ENCODE data around the gene DDX11. TPM values are rescaled to one million over a fixed set of nuclear protein-coding genes. Genes with fewer than 3 reads are reported as not detected.
"Not testable (repeated sequence)": the region's sequence is repeated elsewhere in the genome, so short reads cannot be mapped to it uniquely, and the experiment has no call there.

The DDX11 gene
- total and polyA plus RNA-seq, 12 donors, result 4.9 to 49.1 (median 17.0) TPM

DNA sequence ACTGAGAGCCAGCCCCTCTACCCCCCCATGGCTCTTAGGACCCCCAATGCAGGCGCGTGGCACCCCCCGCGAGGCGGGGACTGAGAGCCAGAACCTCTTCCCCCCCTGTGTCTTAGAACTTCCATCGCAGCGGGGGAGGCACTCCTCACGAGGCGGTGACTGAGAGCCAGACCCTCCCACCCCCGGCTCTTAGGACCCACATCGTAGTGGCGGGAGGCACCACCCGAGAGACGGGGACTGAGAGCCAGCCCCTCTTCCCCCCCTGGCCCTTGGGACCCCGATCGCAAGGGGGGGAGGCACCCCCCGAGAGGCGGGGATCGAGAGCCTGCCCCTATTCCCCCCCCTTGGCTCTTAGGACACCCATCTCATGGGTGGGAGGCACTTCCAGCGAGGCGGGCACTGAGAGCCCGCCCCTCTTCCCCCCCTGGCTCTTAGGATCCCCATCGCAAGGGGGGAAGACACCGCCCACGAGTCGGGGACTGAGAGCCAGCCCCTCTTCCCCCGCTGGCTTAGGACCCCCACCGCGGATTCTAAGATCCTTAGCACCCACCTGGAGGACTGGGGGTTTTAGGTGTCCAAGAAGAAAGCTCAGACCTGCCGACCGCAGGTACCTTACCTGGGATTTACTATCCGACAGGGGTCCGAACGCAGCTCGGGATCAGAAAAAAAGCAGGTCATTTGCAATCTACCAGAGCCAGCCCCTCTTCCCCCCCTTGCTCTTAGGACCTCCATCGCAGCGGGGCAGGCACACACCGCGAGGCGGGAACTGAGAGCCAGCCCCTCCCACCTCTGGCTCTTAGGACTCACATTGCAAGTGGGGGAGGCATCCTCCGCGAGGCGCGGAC lies 44.9 kb downstream of the DDX11 start:
- peak in 1 of 7 donors; percentile 20 for DNase-seq
- Histone ChIP-seq H3K27ac (no peak overlapping the region), H3K9me3 (replicated peaks in 1 of 3) (no peaks in the 10 kb centered on the region), H3K4me1 (replicated peaks in 1 of 2) (peaks cover 0 to 7% of the 10 kb centered on the region in 2 donors), H3K4me3 (peak overlapping the region in 1 of 4 donors; percentile 26), H3K36me3 (replicated peaks in 1 of 2) (no peaks in the 10 kb centered on the region), H3K27me3 (peaks cover 10% of the 10 kb centered on the region)
- TF ChIP-seq POLR2A (IDR thresholded peaks at IDR 0.05), result no peak
- TF ChIP-seq, protein P1, sequence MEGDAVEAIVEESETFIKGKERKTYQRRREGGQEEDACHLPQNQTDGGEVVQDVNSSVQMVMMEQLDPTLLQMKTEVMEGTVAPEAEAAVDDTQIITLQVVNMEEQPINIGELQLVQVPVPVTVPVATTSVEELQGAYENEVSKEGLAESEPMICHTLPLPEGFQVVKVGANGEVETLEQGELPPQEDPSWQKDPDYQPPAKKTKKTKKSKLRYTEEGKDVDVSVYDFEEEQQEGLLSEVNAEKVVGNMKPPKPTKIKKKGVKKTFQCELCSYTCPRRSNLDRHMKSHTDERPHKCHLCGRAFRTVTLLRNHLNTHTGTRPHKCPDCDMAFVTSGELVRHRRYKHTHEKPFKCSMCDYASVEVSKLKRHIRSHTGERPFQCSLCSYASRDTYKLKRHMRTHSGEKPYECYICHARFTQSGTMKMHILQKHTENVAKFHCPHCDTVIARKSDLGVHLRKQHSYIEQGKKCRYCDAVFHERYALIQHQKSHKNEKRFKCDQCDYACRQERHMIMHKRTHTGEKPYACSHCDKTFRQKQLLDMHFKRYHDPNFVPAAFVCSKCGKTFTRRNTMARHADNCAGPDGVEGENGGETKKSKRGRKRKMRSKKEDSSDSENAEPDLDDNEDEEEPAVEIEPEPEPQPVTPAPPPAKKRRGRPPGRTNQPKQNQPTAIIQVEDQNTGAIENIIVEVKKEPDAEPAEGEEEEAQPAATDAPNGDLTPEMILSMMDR (IDR thresholded peaks at IDR 0.05), result no peak
- WGBS, 4 donors, result 22 to 40% (median 25%) methylated on average over 8 to 44 of the region's 44 CpGs
- intact Hi-C loops (cut with DNase I), result no loop called here

DNA sequence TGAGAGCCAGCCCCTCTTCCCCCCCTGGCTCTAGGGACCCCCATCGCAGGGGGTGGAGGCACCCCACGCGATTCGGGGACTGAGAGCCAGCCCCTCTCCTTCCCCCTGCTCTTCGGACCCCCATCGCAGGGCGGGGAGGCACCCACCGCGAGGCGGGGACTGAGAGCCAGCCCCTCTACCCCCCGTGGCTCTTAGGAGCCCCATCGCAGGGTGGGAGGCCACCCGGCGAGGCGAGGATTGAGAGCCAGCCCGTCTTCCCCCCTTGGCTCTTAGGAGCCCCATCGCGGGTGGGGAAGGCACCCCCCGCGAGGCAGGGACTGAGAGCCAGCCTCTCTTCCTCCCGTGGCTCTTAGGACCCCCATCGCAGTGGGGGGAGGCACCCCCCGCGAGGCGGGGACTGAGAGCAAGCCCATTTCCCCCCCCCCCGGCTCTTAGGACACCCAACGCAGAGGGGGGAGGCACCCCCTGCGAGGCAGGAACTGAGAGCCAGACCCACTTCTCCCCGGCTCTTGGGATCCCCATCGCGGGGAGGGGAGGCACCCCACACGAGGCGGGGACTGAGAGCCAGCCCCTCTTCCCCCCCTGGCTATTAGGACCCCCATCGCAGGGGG lies 45.6 kb downstream of the DDX11 start:
- intact Hi-C loops (cut with DNase I), result no loop called here
- Histone ChIP-seq H3K4me1 (replicated peaks in 1 of 2) (peaks cover 0 to 7% of the 10 kb centered on the region in 2 donors), H3K36me3 (replicated peaks in 1 of 2) (no peaks in the 10 kb centered on the region), H3K4me3 (peak overlapping the region in 1 of 4 donors; percentile 7), H3K27ac (no peak overlapping the region), H3K27me3 (peaks cover 10% of the 10 kb centered on the region), H3K9me3 (replicated peaks in 1 of 3) (no peaks in the 10 kb centered on the region)
- no peak for DNase-seq
- WGBS, 4 donors, result 10 to 66% (median 44%) methylated on average over 6 to 34 of the region's 34 CpGs
- TF ChIP-seq, protein P1 (IDR thresholded peaks at IDR 0.05), result no peak
- TF ChIP-seq POLR2A (IDR thresholded peaks at IDR 0.05), result no peak

- Histone ChIP-seq H3K9me3 (replicated peaks in 1 of 3) (no peaks in the 10 kb centered on the region), H3K4me3 (no peak overlapping the region), H3K27me3 (peaks cover 10% of the 10 kb centered on the region), H3K27ac (no peak overlapping the region), H3K4me1 (replicated peaks in 1 of 2) (peaks cover 0 to 7% of the 10 kb centered on the region in 2 donors), H3K36me3 (replicated peaks in 1 of 2) (no peaks in the 10 kb centered on the region)
- WGBS, 4 donors, result 50 to 88% (median 80%) methylated on average over 3 to 24 of the region's 24 CpGs; no CpG with 5 or more reads in 1 of the 4 donors
- intact Hi-C loops (cut with DNase I), result no loop called here
- no peak for TF ChIP-seq POLR2A (IDR thresholded peaks at IDR 0.05)
- TF ChIP-seq, protein P1 (IDR thresholded peaks at IDR 0.05), result no peak
- no peak for DNase-seq
These were observed 46.1 kb downstream of the DDX11 start for GRCh38 chr12:31119803-31120211.

DNA sequence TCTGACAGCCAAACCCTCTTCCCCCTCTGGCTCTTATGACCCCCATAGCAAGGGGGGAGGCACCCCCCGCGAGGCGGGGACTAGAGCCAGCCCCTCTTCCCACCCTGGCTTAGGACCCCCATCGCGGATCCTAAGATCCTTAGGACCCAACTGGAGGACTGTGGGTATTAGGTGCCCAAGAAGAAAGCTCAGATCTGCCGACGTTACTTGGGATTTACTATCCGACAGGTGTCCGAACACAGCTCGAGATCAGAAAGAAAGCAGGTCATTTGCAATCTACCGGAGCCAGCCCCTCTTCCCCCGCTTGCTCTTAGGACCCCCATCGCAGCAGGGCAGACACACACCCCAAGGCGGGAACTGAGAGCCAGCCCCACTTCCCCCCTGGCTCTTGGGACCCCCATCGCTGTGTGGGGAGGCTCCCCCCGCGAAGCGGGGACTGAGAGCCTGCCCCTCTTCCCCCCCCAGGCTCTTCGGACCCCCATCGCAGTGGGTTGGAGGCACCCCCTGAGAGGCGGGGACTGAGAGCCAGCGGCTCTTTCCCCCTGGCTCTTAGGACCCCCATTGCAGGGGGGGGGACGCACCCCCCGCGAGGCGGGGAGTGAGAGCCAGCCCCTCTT lies 46.8 kb downstream of the DDX11 start:
- H3K27ac ChIP-seq, result no peak overlapping the region
- WGBS, 4 donors, result 44 to 69% (median 55%) methylated on average over 8 to 26 of the region's 26 CpGs; no CpG with 5 or more reads in 1 of the 4 donors
- no peak overlapping the region for H3K4me3 ChIP-seq
- DNase-seq, result no peak
- intact Hi-C loops (cut with DNase I), result no loop called here
- TF ChIP-seq, protein P1 (IDR thresholded peaks at IDR 0.05), result no peak
- no peak for TF ChIP-seq POLR2A (IDR thresholded peaks at IDR 0.05)
- H3K27me3 ChIP-seq, result peaks cover 10% of the 10 kb centered on the region
- H3K9me3 ChIP-seq (replicated peaks in 1 of 3), result no peaks in the 10 kb centered on the region
- no peaks in the 10 kb centered on the region for H3K36me3 ChIP-seq (replicated peaks in 1 of 2)
- peaks cover 0 to 7% of the 10 kb centered on the region in 2 donors for H3K4me1 ChIP-seq (replicated peaks in 1 of 2)

- intact Hi-C loops (cut with DNase I); DNase-seq: not testable (repeated sequence)
- WGBS, 4 donors, result 48 to 64% (median 63%) methylated on average over 13 to 19 of the region's 19 CpGs
These were observed 47.5 kb downstream of the DDX11 start for GRCh38 chr12:31121022-31121728.

More at GRCh38 chr12:31121022-31121728, 47.5 kb downstream of the DDX11 start:
- H3K27ac ChIP-seq; H3K36me3 ChIP-seq (replicated peaks in 1 of 2); H3K4me1 ChIP-seq (replicated peaks in 1 of 2); H3K9me3 ChIP-seq (replicated peaks in 1 of 3); H3K4me3 ChIP-seq: not testable (repeated sequence)
- H3K27me3 ChIP-seq, result peaks cover 10% of the 10 kb centered on the region
